DND-41 (cell line): ENCODE data around the gene GRAMD4.

Experiments used
- ATAC-seq: fragments of 200-7000 bp; cut with Tn5 transposase; 3 replicates; pipeline ENCODE4 v1.9.1; 2021; ENCODE audit warnings: low read depth; ENCODE audit not compliant: insufficient read depth
- DNase-seq: peaks from one replicate; pipeline ENCODE4 v3.0.0-alpha.2; 2020
- H2AFZ ChIP-seq: 2 replicates; pipeline ENCODE4 v1.6.0; 2012; ENCODE audit warnings: low read depth, low read length
- H3K27ac ChIP-seq: 2 replicates; pipeline ENCODE4 v1.5.1; 2012; ENCODE audit warnings: low read length, inconsistent platforms
- H3K27me3 ChIP-seq: fragments of 200-600 bp; sonication (generic); 2 replicates; pipeline ENCODE4 v1.6.0; 2012; ENCODE audit warnings: low read length, mild to moderate bottlenecking, inconsistent platforms; ENCODE audit not compliant: insufficient read depth, poor library complexity
- H3K36me3 ChIP-seq: 2 replicates; pipeline ENCODE4 v1.5.1; 2012; ENCODE audit warnings: low read length, inconsistent platforms; ENCODE audit not compliant: insufficient read depth
- H3K4me1 ChIP-seq: 2 replicates; pipeline ENCODE4 v1.5.1; 2012; ENCODE audit warnings: mild to moderate bottlenecking, low read length; ENCODE audit not compliant: insufficient read depth
- H3K4me2 ChIP-seq: 2 replicates; pipeline ENCODE4 v1.6.0; 2012; ENCODE audit warnings: mild to moderate bottlenecking, moderate library complexity, low read length, inconsistent platforms; ENCODE audit not compliant: insufficient read depth
- H3K4me3 ChIP-seq, 2 experiments: fragments of 200-600 bp in 1 of 2; shearing (Covaris generic) in 1 of 2; 2 replicates each; pipeline ENCODE4 v1.5.1; 2012 to 2016; ENCODE audit warnings: inconsistent platforms in 2 of 2, low read length in 2 of 2, mild to moderate bottlenecking in 2 of 2, low read depth in 1 of 2, moderate library complexity in 1 of 2
- H3K79me2 ChIP-seq: 2 replicates; pipeline ENCODE4 v1.6.0; 2012; ENCODE audit warnings: low read length, inconsistent platforms; ENCODE audit not compliant: insufficient read depth
- H3K9ac ChIP-seq: 2 replicates; pipeline ENCODE4 v1.6.0; 2012; ENCODE audit warnings: low read depth, mild to moderate bottlenecking, inconsistent platforms, low read length, moderate library complexity
- H3K9me3 ChIP-seq: 2 replicates; pipeline ENCODE4 v1.5.1; 2012; ENCODE audit warnings: low read length, moderate library complexity, mild to moderate bottlenecking, inconsistent platforms; ENCODE audit not compliant: insufficient read depth, severe bottlenecking
- H4K20me1 ChIP-seq: 2 replicates; pipeline ENCODE4 v1.6.0; 2012; ENCODE audit warnings: low read length; ENCODE audit not compliant: insufficient read depth
- CTCF ChIP-seq: IDR thresholded peaks from 2 replicates; pipeline ENCODE4 v1.5.1; 2012; ENCODE audit warnings: borderline replicate concordance, low read length, moderate library complexity, mild to moderate bottlenecking; ENCODE audit not compliant: poor library complexity, severe bottlenecking; ENCODE audit errors: extremely low read depth
- EZH2 ChIP-seq: IDR thresholded peaks from 3 replicates; pipeline ENCODE4 v1.6.1; 2012; ENCODE audit warnings: borderline replicate concordance, low read depth, mild to moderate bottlenecking, moderate library complexity, low read length, inconsistent platforms; ENCODE audit not compliant: severe bottlenecking

The GRAMD4 gene

DNA sequence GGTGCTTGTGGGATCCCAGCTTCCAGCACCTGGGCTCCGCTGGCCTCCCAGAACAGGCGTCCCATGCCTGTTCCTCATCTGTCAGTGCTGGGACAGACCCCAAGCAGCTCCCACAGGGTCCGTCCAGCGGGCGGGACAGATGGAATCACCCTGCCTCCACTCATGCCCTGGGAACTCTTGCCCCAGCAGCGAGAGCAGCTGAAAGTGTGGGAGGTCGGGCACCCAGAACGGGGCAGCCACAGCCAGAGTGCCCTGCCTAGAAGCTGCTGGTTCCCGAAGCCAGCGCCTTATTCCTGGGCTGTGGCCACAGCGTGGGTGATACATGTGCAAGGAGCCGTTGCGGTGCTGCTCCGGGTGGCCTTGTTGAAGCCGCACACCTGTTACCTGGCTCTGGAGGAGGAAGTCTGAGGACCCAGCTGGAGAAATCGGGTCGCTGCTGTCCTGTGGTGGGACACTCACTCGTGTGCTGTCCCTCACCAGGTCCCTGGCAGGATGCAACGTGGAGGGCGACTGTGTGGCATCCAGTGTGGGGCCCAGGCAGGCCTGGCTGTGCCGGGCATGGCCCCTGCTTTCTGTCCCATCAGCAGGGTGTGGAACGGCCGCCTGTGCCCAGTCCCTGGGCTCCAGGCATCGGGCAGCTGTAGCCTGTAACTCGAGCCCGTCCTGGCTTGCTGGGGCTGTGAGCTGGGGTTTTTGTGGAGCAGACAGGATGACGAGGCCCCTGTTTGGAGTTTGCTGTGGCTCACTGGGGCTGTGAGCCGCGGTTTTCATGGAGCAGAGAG, 16.2 kb downstream of the GRAMD4 start:
- H3K9ac ChIP-seq: no peak overlapping the region
- no peak overlapping the region for H2AFZ ChIP-seq
- H3K4me3 ChIP-seq: no peak overlapping the region
- H3K27me3 ChIP-seq: no peaks in the 10 kb centered on the region
- ATAC-seq (no peak), DNase-seq (no peak)
- peaks cover 80% of the 10 kb centered on the region for H3K36me3 ChIP-seq
- H3K9me3 ChIP-seq: no peaks in the 10 kb centered on the region
- TF ChIP-seq EZH2 (no peak), CTCF (no peak)
- peak overlapping the region; percentile 40 for H3K27ac ChIP-seq
- H3K4me1 ChIP-seq: no peaks in the 10 kb centered on the region
- peaks cover 86% of the 10 kb centered on the region for H3K79me2 ChIP-seq
- H3K4me2 ChIP-seq: no peak overlapping the region
- H4K20me1 ChIP-seq: peaks cover 60% of the 10 kb centered on the region

- peak overlapping the region; percentile 46 for H3K27ac ChIP-seq
These were observed 17.8 kb downstream of the GRAMD4 start for GRCh38 chr22:46637711-46638600.

GRCh38 chr22:46638601-46639431, 18.6 kb downstream of the GRAMD4 start:
- Histone ChIP-seq H3K9me3 (no peaks in the 10 kb centered on the region), H2AFZ (no peak overlapping the region), H3K4me2 (no peak overlapping the region), H4K20me1 (peaks cover 62% of the 10 kb centered on the region), H3K36me3 (peaks cover 81% of the 10 kb centered on the region), H3K79me2 (peaks cover 89% of the 10 kb centered on the region), H3K27ac (peak overlapping the region; percentile 46), H3K27me3 (no peaks in the 10 kb centered on the region), H3K9ac (no peak overlapping the region), H3K4me3 (no peak overlapping the region), H3K4me1 (no peaks in the 10 kb centered on the region)
- DNase-seq (no peak), ATAC-seq (peak; percentile 24; the same call in 1 of the 3 replicates)
- no peak for TF ChIP-seq EZH2
- TF ChIP-seq CTCF: no peak

More at GRCh38 chr22:46637711-46638600, 17.8 kb downstream of the GRAMD4 start:
- Histone ChIP-seq H3K36me3 (peaks cover 83% of the 10 kb centered on the region), H2AFZ (no peak overlapping the region), H3K9ac (no peak overlapping the region), H3K4me1 (no peaks in the 10 kb centered on the region), H3K4me2 (no peak overlapping the region), H3K27me3 (no peaks in the 10 kb centered on the region), H4K20me1 (peaks cover 60% of the 10 kb centered on the region), H3K9me3 (no peaks in the 10 kb centered on the region), H3K4me3 (no peak overlapping the region), H3K79me2 (peaks cover 89% of the 10 kb centered on the region)
- ATAC-seq (no peak), DNase-seq (no peak)
- no peak for TF ChIP-seq CTCF
- no peak for TF ChIP-seq EZH2
